ENCODE results near the gene NUP188.

NUP188 gene

DNA sequence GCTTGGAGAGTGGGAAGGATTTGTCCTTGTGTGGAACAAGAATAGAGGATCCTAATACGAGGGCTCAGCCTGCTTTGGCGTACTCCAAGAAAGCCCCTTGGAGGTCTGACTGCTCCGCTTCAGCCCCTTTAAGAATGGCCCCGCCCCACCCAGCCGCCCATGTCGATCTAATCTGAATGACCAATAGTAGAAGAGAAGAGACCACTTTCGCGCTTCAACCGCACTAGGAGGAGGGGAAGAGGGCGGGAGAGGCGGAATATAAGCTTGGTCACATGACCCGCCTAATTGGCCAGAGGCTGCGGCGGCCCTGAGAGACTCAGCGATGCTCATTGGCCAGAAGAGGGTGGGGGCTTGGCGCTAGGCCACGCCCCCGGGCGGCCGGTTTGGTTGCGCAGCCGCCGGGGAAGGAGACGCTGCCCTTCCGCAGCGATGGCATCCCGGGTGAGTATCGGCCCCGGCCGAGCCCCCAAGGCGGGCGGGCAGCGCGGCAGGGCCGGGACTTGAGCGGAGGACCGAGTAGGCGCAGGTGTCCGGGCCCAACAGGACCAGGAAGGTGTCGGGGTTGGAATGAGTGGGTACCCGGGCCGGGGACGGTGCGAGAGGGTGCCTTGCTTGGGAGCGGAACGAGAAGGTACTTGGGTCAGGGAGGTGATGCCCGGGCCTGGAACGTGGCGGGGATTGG, 88.9 kb downstream of the NUP188 start, which contains the start of gene MIGA2:
Gene MIGA2, plus strand, starts transcription at position 386 of the 682 bp plus-strand sequence. CDS start 3,969 bp downstream, outside the sequence.
- peak; percentile 98 for ATAC-seq
- TF ChIP-seq GLIS3 (CRISPR knock-in tag; IDR thresholded peaks at IDR 0.05) = 0 out of 2 replicates have a peak, but pooled peaks have one; percentile 12
- TF ChIP-seq ZFP3 (CRISPR knock-in tag; IDR thresholded peaks at IDR 0.05) = no peak
- no peak for TF ChIP-seq ISL1 (CRISPR knock-in tag; IDR thresholded peaks at IDR 0.05)

DNA sequence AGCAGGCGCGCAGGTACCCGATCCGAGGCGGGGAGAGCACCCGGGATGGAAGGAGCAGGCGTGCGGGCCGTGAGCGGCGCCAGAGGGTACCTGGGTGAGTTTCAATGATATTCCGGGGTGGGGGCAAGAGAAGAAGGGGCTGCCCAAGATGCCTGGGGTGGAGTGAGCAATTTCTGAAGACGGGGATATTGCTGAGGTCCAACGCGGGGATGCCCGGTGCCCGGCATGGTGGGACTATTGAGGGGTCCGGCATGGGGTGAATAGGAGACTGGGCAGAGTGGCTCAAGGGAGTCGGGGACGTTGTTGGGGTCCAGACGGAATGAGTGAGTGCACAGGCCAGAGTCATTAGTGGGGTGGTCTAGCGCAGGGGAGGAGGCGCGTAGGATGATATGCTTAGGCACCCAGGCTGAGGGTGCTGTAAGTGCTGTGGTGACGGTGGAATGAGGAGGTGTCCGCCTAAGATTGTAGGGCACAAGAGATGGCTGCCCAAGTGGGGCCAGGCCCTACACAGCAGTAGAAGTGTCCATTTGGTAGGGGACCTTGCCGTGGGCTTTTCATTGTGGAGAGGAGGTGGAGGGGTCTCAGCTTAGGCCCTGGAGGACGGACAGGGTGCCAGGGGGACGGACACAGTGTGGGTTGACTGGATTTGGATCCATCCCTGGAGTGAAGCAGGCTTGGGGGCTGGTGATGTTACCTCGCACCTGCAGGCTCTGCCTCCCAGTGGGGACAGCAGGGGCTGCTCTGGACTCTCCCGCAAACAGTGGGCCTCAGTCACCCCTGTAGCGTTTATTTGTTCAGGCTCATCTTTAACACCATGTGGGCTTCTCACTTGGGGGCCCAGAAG, 89.6 kb downstream of the NUP188 start:
- TF ChIP-seq, protein P1, sequence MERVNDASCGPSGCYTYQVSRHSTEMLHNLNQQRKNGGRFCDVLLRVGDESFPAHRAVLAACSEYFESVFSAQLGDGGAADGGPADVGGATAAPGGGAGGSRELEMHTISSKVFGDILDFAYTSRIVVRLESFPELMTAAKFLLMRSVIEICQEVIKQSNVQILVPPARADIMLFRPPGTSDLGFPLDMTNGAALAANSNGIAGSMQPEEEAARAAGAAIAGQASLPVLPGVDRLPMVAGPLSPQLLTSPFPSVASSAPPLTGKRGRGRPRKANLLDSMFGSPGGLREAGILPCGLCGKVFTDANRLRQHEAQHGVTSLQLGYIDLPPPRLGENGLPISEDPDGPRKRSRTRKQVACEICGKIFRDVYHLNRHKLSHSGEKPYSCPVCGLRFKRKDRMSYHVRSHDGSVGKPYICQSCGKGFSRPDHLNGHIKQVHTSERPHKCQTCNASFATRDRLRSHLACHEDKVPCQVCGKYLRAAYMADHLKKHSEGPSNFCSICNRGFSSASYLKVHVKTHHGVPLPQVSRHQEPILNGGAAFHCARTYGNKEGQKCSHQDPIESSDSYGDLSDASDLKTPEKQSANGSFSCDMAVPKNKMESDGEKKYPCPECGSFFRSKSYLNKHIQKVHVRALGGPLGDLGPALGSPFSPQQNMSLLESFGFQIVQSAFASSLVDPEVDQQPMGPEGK (CRISPR knock-in tag; IDR thresholded peaks at IDR 0.05; ENCODE audit: borderline replicate concordance) = no peak
- TF ChIP-seq, protein P2, sequence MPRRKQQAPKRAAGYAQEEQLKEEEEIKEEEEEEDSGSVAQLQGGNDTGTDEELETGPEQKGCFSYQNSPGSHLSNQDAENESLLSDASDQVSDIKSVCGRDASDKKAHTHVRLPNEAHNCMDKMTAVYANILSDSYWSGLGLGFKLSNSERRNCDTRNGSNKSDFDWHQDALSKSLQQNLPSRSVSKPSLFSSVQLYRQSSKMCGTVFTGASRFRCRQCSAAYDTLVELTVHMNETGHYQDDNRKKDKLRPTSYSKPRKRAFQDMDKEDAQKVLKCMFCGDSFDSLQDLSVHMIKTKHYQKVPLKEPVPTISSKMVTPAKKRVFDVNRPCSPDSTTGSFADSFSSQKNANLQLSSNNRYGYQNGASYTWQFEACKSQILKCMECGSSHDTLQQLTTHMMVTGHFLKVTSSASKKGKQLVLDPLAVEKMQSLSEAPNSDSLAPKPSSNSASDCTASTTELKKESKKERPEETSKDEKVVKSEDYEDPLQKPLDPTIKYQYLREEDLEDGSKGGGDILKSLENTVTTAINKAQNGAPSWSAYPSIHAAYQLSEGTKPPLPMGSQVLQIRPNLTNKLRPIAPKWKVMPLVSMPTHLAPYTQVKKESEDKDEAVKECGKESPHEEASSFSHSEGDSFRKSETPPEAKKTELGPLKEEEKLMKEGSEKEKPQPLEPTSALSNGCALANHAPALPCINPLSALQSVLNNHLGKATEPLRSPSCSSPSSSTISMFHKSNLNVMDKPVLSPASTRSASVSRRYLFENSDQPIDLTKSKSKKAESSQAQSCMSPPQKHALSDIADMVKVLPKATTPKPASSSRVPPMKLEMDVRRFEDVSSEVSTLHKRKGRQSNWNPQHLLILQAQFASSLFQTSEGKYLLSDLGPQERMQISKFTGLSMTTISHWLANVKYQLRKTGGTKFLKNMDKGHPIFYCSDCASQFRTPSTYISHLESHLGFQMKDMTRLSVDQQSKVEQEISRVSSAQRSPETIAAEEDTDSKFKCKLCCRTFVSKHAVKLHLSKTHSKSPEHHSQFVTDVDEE (CRISPR knock-in tag; IDR thresholded peaks at IDR 0.05) = no peak
- TF ChIP-seq, protein P3, sequence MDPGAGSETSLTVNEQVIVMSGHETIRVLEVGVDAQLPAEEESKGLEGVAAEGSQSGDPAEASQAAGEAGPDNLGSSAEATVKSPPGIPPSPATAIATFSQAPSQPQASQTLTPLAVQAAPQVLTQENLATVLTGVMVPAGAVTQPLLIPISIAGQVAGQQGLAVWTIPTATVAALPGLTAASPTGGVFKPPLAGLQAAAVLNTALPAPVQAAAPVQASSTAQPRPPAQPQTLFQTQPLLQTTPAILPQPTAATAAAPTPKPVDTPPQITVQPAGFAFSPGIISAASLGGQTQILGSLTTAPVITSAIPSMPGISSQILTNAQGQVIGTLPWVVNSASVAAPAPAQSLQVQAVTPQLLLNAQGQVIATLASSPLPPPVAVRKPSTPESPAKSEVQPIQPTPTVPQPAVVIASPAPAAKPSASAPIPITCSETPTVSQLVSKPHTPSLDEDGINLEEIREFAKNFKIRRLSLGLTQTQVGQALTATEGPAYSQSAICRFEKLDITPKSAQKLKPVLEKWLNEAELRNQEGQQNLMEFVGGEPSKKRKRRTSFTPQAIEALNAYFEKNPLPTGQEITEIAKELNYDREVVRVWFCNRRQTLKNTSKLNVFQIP (CRISPR knock-in tag; IDR thresholded peaks at IDR 0.05; ENCODE audit: borderline replicate concordance, low read depth) = no peak
- ATAC-seq = peak; percentile 10

DNA sequence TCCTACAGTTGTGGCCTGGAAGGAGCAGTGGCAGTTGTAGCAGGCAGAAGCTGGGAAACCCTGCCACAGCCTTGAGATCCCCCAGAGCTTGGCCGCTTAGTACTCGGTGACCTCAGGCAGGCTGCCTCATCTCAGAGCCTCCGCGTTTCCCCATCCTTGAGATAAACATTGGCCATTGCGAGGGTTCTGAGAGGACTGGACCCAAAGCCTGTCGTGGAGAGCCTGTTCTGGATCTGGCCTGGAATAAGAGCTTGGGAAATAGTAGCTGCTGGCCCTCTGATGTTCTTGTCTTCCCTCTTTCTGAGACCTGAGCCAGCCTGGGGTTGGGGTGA, 90.2 kb downstream of the NUP188 start:
- ATAC-seq = no peak
- TF ChIP-seq ZC3H10 (CRISPR knock-in tag; IDR thresholded peaks at IDR 0.05) = no peak
- TF ChIP-seq BACH2 (CRISPR knock-in tag; IDR thresholded peaks at IDR 0.05; ENCODE audit: borderline replicate concordance) = no peak
- TF ChIP-seq, protein P3 (CRISPR knock-in tag; IDR thresholded peaks at IDR 0.05; ENCODE audit: borderline replicate concordance, low read depth) = no peak
- TF ChIP-seq OSR1 (CRISPR knock-in tag; IDR thresholded peaks at IDR 0.05) = no peak
- no peak for TF ChIP-seq ARNTL (CRISPR knock-in tag; IDR thresholded peaks at IDR 0.05; ENCODE audit: borderline replicate concordance, low read depth)
- TF ChIP-seq PPARA (CRISPR knock-in tag; IDR thresholded peaks at IDR 0.05; ENCODE audit: borderline replicate concordance) = no peak
- no peak for TF ChIP-seq GLIS3 (CRISPR knock-in tag; IDR thresholded peaks at IDR 0.05)
- no peak for TF ChIP-seq ZNF8 (CRISPR knock-in tag; IDR thresholded peaks at IDR 0.05)
- TF ChIP-seq CSDC2 (CRISPR knock-in tag; IDR thresholded peaks at IDR 0.05) = no peak
- TF ChIP-seq, protein P4, sequence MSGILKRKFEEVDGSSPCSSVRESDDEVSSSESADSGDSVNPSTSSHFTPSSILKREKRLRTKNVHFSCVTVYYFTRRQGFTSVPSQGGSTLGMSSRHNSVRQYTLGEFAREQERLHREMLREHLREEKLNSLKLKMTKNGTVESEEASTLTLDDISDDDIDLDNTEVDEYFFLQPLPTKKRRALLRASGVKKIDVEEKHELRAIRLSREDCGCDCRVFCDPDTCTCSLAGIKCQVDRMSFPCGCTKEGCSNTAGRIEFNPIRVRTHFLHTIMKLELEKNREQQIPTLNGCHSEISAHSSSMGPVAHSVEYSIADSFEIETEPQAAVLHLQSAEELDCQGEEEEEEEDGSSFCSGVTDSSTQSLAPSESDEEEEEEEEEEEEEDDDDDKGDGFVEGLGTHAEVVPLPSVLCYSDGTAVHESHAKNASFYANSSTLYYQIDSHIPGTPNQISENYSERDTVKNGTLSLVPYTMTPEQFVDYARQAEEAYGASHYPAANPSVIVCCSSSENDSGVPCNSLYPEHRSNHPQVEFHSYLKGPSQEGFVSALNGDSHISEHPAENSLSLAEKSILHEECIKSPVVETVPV (CRISPR knock-in tag; IDR thresholded peaks at IDR 0.05) = no peak
- no peak for TF ChIP-seq RARB (CRISPR knock-in tag; IDR thresholded peaks at IDR 0.05)
- TF ChIP-seq TCF4 (CRISPR knock-in tag; IDR thresholded peaks at IDR 0.05; ENCODE audit: borderline replicate concordance) = no peak
- no peak for TF ChIP-seq TOX (CRISPR knock-in tag; IDR thresholded peaks at IDR 0.05; ENCODE audit: borderline replicate concordance)
- TF ChIP-seq, protein P1 (CRISPR knock-in tag; IDR thresholded peaks at IDR 0.05; ENCODE audit: borderline replicate concordance) = no peak
- TF ChIP-seq, protein P5, sequence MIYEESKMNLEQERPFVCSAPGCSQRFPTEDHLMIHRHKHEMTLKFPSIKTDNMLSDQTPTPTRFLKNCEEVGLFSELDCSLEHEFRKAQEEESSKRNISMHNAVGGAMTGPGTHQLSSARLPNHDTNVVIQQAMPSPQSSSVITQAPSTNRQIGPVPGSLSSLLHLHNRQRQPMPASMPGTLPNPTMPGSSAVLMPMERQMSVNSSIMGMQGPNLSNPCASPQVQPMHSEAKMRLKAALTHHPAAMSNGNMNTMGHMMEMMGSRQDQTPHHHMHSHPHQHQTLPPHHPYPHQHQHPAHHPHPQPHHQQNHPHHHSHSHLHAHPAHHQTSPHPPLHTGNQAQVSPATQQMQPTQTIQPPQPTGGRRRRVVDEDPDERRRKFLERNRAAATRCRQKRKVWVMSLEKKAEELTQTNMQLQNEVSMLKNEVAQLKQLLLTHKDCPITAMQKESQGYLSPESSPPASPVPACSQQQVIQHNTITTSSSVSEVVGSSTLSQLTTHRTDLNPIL (CRISPR knock-in tag; IDR thresholded peaks at IDR 0.05; ENCODE audit: low read depth) = no peak
- TF ChIP-seq ZNF70 (CRISPR knock-in tag; IDR thresholded peaks at IDR 0.05) = no peak
- TF ChIP-seq ESRRG (CRISPR knock-in tag; IDR thresholded peaks at IDR 0.05) = no peak

All from SK-N-SH treated with all-trans-retinoic acid at 6 μM for 48 hours (cell line).